Gastroesophageal sphincter (tissue), 4 donors: ENCODE results near the gene COPB1. TPM values are rescaled to one million over a fixed set of nuclear protein-coding genes. Genes with fewer than 3 reads are reported as not detected.

Source experiments
- ATAC-seq: fragments of 150-250 bp; one replicate; pipeline ENCODE4 v1.9.1; 2016; ENCODE audit warnings: mild to moderate bottlenecking, moderate library complexity
- H3K27ac ChIP-seq, 4 donors: fragments of 200-600 bp; sonication (generic) in 3 of 4; 1 replicate in 3 of 4; 2 replicates in 1 of 4; pipeline ENCODE4 v1.5.1; 2016 to 2019
- H3K27me3 ChIP-seq: fragments of 200-600 bp; sonication (generic); one replicate; pipeline ENCODE4 v1.5.1; 2019
- H3K36me3 ChIP-seq, 2 donors: fragments of 200-600 bp; sonication (generic); one replicate each; pipeline ENCODE4 v1.5.1; 2019; ENCODE audit warnings: control low read depth in 1 of 2
- H3K4me1 ChIP-seq, 3 donors: fragments of 200-600 bp; sonication (generic); 1 replicate in 2 of 3; 2 replicates in 1 of 3; pipeline ENCODE4 v1.5.1; 2016 to 2019; ENCODE audit warnings: control low read depth in 2 of 3
- H3K4me3 ChIP-seq, 2 donors: fragments of 200-600 bp; sonication (generic); one replicate each; pipeline ENCODE4 v1.5.1; 2019; ENCODE audit warnings: mild to moderate bottlenecking in 1 of 2, moderate library complexity in 1 of 2
- H3K9me3 ChIP-seq, 3 donors: fragments of 200-600 bp; sonication (generic); one replicate each; pipeline ENCODE4 v1.5.1; 2017 to 2019; ENCODE audit warnings: control low read depth in 2 of 3
- CTCF ChIP-seq, 4 experiments: fragments of 200-600 bp in 2 of 4; fragments of 450-650 bp in 2 of 4; sonication (generic) in 1 of 4; IDR thresholded peaks; one replicate each; pipeline ENCODE4 v1.5.1; 2017 to 2019; ENCODE audit warnings: antibody characterized with exemption in 4 of 4, mild to moderate bottlenecking in 2 of 4, moderate library complexity in 2 of 4
- EP300 ChIP-seq: sonication (generic); formaldehyde crosslinking; IDR thresholded peaks from one replicate; pipeline ENCODE4 v1.6.1; 2017; ENCODE audit warnings: antibody characterized with exemption, mild to moderate bottlenecking
- POLR2A ChIP-seq, 2 donors: fragments of 450-650 bp; IDR thresholded peaks; one replicate each; pipeline ENCODE4 v1.6.1; 2017; ENCODE audit warnings: antibody characterized with exemption in 2 of 2, mild to moderate bottlenecking in 2 of 2, moderate library complexity in 1 of 2
- POLR2AphosphoS5 ChIP-seq: sonication (generic); formaldehyde crosslinking; IDR thresholded peaks from one replicate; pipeline ENCODE4 v1.6.1; 2017; ENCODE audit warnings: antibody characterized with exemption
- WGBS, 2 donors: methylation state at CpG; one replicate each; pipeline ENCODE4 v1.1.5; 2018; ENCODE audit warnings: low coverage in 1 of 2; 5-methylcytosine and 5-hydroxymethylcytosine counted together
- total RNA-seq, 4 donors: library from RNA; depleted of rRNA; stranded (reverse); fragments of >200 nt; gene quantifications; one replicate each; pipeline ENCODE4 v1.1.0, GENCODE V29; 2016

COPB1 gene
- total RNA-seq, 4 donors from 2014 or later = 74.5 to 130 (median 101) TPM

GRCh38 chr11:14444441-14445189 is 55.0 kb downstream of the COPB1 start:
- H3K36me3 ChIP-seq = peaks cover 0 to 6% of the 10 kb centered on the region in 2 donors
- H3K27me3 ChIP-seq = no peaks in the 10 kb centered on the region
- no peak overlapping the region for H3K27ac ChIP-seq
- H3K4me1 ChIP-seq = no peaks in the 10 kb centered on the region
- 81 to 89% methylated on average over 4 to 7 of the region's 8 CpGs for WGBS, 2 donors
- H3K4me3 ChIP-seq = no peak overlapping the region
- ATAC-seq = no peak
- H3K9me3 ChIP-seq = no peaks in the 10 kb centered on the region
- TF ChIP-seq CTCF (IDR thresholded peaks at IDR 0.05) = no peak
- TF ChIP-seq POLR2A (IDR thresholded peaks at IDR 0.05) = no peak
- TF ChIP-seq POLR2AphosphoS5 = no peak
- TF ChIP-seq EP300 = no peak

GRCh38 chr11:14443638-14444037 is 56.0 kb downstream of the COPB1 start:
- 67 to 86% methylated on average over 1 of the region's 1 CpG for WGBS, 2 donors
- no peaks in the 10 kb centered on the region for H3K9me3 ChIP-seq
- no peaks in the 10 kb centered on the region for H3K4me1 ChIP-seq
- no peak for TF ChIP-seq EP300
- no peak for TF ChIP-seq CTCF (IDR thresholded peaks at IDR 0.05)
- no peak for TF ChIP-seq POLR2AphosphoS5
- TF ChIP-seq POLR2A (IDR thresholded peaks at IDR 0.05) = no peak
- no peaks in the 10 kb centered on the region for H3K27me3 ChIP-seq
- ATAC-seq = no peak
- peaks cover 0 to 6% of the 10 kb centered on the region in 2 donors for H3K36me3 ChIP-seq
- H3K4me3 ChIP-seq = no peak overlapping the region
- H3K27ac ChIP-seq = no peak overlapping the region

GRCh38 chr11:14435717-14436512 is 63.7 kb downstream of the COPB1 start:
- no peaks in the 10 kb centered on the region for H3K4me1 ChIP-seq
- H3K9me3 ChIP-seq = no peaks in the 10 kb centered on the region
- no peak overlapping the region for H3K27ac ChIP-seq
- no peaks in the 10 kb centered on the region for H3K27me3 ChIP-seq
- TF ChIP-seq EP300 (no peak), CTCF (IDR thresholded peaks at IDR 0.05) (no peak), POLR2AphosphoS5 (no peak), POLR2A (IDR thresholded peaks at IDR 0.05) (no peak)
- no peak overlapping the region for H3K4me3 ChIP-seq
- peaks cover 0 to 6% of the 10 kb centered on the region in 2 donors for H3K36me3 ChIP-seq
- ATAC-seq = no peak
- WGBS, 2 donors = 75 to 78% methylated on average over 3 of the region's 3 CpGs

- no peaks in the 10 kb centered on the region for H3K36me3 ChIP-seq
- peaks cover 3 to 33% (median 20%) of the 10 kb centered on the region in 3 donors for H3K4me1 ChIP-seq
- H3K4me3 ChIP-seq = no peak overlapping the region
- H3K9me3 ChIP-seq = no peaks in the 10 kb centered on the region
- TF ChIP-seq POLR2AphosphoS5 (no peak), CTCF (IDR thresholded peaks at IDR 0.05) (no peak), EP300 (no peak), POLR2A (IDR thresholded peaks at IDR 0.05) (no peak)
- H3K27ac ChIP-seq = no peak overlapping the region
- no peak for ATAC-seq
- H3K27me3 ChIP-seq = no peaks in the 10 kb centered on the region
Observed at GRCh38 chr11:14425621-14426020, 74.0 kb downstream of the COPB1 start.
